ENCODE data around the gene CHRND. TPM values are rescaled to one million over a fixed set of nuclear protein-coding genes. Genes with fewer than 3 reads are reported as not detected.

Gene CHRND
- total and polyA plus RNA-seq, 4 donors, result not detected

- 71% methylated on average over 9 of the region's 9 CpGs for WGBS
- peaks cover 3 to 23% (median 6%) of the 10 kb centered on the region in 4 donors for H3K4me1 ChIP-seq (ENCODE audit: control insufficient read depth in 4 of 4, insufficient read depth in 4 of 4, low read length in 3 of 4)
- TF ChIP-seq FOXA1 (IDR thresholded peaks at IDR 0.05) (no peak), ZBTB33 (IDR thresholded peaks at IDR 0.05) (no peak), RAD21 (IDR thresholded peaks at IDR 0.05) (no peak), HNF4A (conservative IDR thresholded peaks at IDR 0.05) (no peak), SP1 (IDR thresholded peaks at IDR 0.05) (no peak), JUND (IDR thresholded peaks at IDR 0.05) (no peak), REST (IDR thresholded peaks at IDR 0.05) (no peak), GABPA (IDR thresholded peaks at IDR 0.05 in 1 of 2, conservative IDR thresholded peaks at IDR 0.05 in 1 of 2) (no peak)
These were observed 36.3 kb upstream of the CHRND start for GRCh38 chr2:232489516-232490220.

GRCh38 chr2:232490221-232491138, 35.5 kb upstream of the CHRND start:
- Histone ChIP-seq H3K9ac (ENCODE audit: low read depth in 1 of 2, low read length in 2 of 2) (no peak overlapping the region), H3K27me3 (ENCODE audit: control insufficient read depth in 4 of 4, insufficient read depth in 4 of 4, low read length in 3 of 4) (peaks cover 0 to 8% (median 3%) of the 10 kb centered on the region in 4 donors), H3K4me1 (ENCODE audit: control insufficient read depth in 4 of 4, insufficient read depth in 4 of 4, low read length in 3 of 4) (peaks cover 3 to 19% (median 6%) of the 10 kb centered on the region in 4 donors), H3K27ac (ENCODE audit: low read depth in 1 of 2, low read length in 2 of 2) (no peak overlapping the region), H3K4me3 (ENCODE audit: low read depth in 1 of 3, low read length in 3 of 3) (no peak overlapping the region), H3K9me3 (ENCODE audit: control insufficient read depth in 4 of 4, low read length in 3 of 4) (no peaks in the 10 kb centered on the region), H3K36me3 (ENCODE audit: control insufficient read depth in 4 of 4, insufficient read depth in 3 of 4, low read depth in 1 of 4, low read length in 3 of 4) (no peaks in the 10 kb centered on the region)
- no peak for TF ChIP-seq MAX (IDR thresholded peaks at IDR 0.05)
- no peak for TF ChIP-seq HNF4A (conservative IDR thresholded peaks at IDR 0.05)
- no peak for TF ChIP-seq REST (IDR thresholded peaks at IDR 0.05)
- TF ChIP-seq FOXA1 (IDR thresholded peaks at IDR 0.05), result no peak
- TF ChIP-seq HNF4G (IDR thresholded peaks at IDR 0.05), result no peak
- no peak for TF ChIP-seq ATF3 (IDR thresholded peaks at IDR 0.05)
- no peak for DNase-seq (ENCODE audit: low spot score)
- 90% methylated on average over 30 of the region's 30 CpGs for WGBS

More at GRCh38 chr2:232489516-232490220, 36.3 kb upstream of the CHRND start:
- H3K9ac ChIP-seq (ENCODE audit: low read depth in 1 of 2, low read length in 2 of 2), result no peak overlapping the region
- no peaks in the 10 kb centered on the region for H3K9me3 ChIP-seq (ENCODE audit: control insufficient read depth in 4 of 4, low read length in 3 of 4)
- no peak overlapping the region for H3K4me3 ChIP-seq (ENCODE audit: low read depth in 1 of 3, low read length in 3 of 3)
- no peaks in the 10 kb centered on the region for H3K36me3 ChIP-seq (ENCODE audit: control insufficient read depth in 4 of 4, insufficient read depth in 3 of 4, low read depth in 1 of 4, low read length in 3 of 4)
- peaks cover 0 to 8% (median 4%) of the 10 kb centered on the region in 4 donors for H3K27me3 ChIP-seq (ENCODE audit: control insufficient read depth in 4 of 4, insufficient read depth in 4 of 4, low read length in 3 of 4)
- H3K27ac ChIP-seq (ENCODE audit: low read depth in 1 of 2, low read length in 2 of 2), result no peak overlapping the region
- no peak for DNase-seq (ENCODE audit: low spot score)

Measured in liver (tissue), 9 donors.